DOHH2 (cell line): ENCODE measurements around the gene R3HDM4.

Source experiments
- CTCF ChIP-seq: fragments of 200-600 bp; sonication (generic); IDR thresholded peaks from one replicate; pipeline ENCODE4 v1.5.1; 2014; ENCODE audit warnings: antibody characterized with exemption, mild to moderate bottlenecking, low read depth, low read length; ENCODE audit not compliant: poor library complexity, severe bottlenecking
- EZH2phosphoT487 ChIP-seq: fragments of 200-600 bp; sonication (generic); IDR thresholded peaks from 2 replicates; pipeline ENCODE4 v1.6.1; 2017; ENCODE audit warnings: borderline replicate concordance, mild to moderate bottlenecking, antibody characterized with exemption, low read length, moderate library complexity, mixed read lengths

GRCh38 chr19:887599-887998 lies 25.4 kb downstream of the R3HDM4 start:
- TF ChIP-seq CTCF (no peak), EZH2phosphoT487 (no peak)
